Suppressor macrophage treated with lipopolysaccharide for 1 hour (primary cell): ENCODE data around the gene FOXP4.
"Not testable (repeated sequence)": the region's sequence is repeated elsewhere in the genome, so short reads cannot be mapped to it uniquely, and the experiment has no call there.

Source experiments
- DNase-seq, 3 donors: peaks; one replicate each; pipeline ENCODE4 v3.0.0-alpha.2; 2020 to 2022

The FOXP4 gene

DNA sequence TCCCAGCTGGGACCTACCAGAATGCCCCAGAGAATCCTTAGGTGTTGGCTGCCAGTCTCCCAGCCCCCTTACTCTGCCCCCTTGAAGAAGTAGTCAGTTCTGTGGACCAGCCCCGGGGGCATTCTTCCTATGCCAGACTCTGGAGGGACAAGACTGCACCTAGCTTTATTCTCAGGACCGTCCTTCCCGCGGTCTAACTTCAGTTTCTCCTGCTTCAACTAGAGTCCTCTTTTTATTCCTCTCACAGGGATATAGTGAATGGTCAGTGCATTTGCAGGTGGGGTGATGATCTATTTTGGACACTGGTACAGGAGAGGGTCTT lies 56.2 kb downstream of the FOXP4 start:
- no peak for DNase-seq

DNA sequence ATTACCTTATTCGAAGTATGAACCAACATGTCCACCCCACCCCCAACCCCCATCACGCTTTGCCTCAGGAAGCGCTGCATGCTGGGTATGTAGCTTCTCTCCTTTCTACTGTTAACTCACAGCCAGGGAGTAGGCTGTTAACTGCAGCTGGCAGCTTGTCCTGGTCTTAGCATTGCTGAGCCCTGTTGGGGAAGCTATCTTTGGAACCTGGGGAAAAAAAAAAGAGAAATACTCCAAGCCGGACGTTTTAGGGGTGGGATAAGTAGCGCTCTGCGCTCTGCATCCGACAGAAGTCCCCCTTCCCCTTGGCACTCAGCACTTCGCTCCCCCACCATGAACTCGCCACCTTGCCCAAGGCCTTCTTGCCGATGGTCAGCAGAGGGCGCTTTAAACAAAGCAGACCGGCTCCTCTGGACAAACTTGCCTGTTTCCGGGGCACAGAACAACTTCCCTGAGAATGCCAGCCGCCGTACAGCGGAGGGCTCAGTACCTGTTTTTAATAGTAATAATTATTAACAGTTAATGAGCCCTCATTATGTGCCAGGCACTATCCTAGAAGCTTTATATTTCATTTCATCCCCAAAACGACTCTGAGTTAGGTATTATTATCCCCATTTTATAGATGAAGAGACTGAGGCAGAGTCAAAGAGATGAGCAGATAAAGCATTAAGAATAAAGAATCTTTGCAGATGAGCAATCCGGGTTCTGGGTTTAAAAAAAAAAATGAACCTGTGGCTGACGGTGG lies 56.9 kb downstream of the FOXP4 start:
- DNase-seq = peak; percentile 85 to 92 (median 90)

DNA sequence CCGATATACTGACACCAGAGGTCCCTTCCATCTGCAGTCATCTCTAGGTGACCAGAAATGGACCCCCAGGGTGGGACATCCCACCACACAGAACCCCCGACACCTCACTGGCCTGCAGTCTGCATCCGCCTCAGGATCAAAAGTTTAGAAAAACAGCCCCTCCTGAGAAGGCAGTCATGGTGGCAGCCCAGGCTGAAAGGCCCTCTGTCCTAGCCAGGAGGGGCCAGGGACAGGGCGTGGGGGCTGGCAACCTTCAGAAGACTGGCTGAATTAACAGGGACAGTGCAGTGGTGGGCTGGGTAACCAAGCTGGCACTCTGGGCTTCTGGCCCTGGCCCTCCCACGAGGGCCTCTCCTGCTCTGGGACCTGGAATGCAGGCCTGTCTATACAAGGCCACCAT lies 57.8 kb downstream of the FOXP4 start:
- no peak for DNase-seq

DNA sequence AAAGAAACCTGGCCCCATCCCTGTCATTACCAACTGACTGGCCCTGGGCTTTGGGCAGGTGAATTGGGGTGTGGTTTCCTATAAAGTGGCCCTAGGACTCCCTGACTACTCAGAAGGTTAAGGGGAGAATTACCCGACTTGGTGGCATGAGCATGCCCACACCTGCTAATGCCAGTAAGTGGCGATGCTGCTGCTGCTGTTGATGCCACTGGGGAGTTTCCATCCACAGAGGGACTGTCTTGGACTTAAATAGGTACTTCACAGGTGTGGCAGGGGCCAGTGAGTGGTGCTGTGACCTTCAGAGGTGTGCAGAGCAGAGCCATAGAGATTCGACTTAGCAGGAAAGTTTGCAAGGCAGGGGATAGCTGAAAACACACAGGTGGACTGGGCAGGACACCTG lies 59.5 kb downstream of the FOXP4 start:
- no peak for DNase-seq

DNA sequence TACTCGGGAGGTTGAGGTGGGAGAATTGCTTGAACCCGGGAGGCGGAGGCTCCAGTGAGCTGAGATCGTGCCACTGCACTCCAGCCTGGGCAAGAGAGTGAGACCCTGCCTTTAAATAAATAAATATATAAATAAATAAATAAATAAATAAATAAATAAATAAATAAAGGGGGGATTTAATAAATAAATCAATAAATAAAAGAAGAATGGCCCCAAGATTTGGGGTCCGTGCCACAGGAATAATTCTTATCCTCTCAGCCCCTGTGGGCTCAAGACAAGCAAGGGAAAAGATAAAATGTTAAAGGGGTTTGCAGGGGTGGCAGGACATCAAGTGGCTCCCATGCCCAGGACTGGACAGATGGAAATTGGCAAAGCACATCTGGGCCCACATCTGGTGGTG lies 60.9 kb downstream of the FOXP4 start:
- no peak for DNase-seq

DNA sequence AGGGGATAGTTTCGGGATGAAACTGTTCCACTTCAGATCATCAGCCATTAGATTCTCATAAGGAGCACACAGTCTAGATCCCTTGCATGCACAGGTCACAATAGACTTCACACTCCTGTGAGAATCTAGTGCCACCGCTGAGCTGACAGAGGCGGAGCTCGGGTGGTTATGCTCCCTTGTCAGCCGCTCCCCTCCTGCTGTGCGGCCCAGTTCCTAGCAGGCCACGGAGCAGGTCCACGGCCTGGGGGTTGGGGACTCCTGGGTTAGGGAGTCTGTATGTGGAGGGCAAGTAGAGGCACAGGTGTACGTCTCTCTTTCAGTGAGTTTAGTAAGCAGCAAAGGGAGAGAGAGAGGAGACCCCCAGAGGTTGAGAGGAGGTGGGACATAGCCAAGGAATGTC lies 61.6 kb downstream of the FOXP4 start:
- DNase-seq = no peak

DNA sequence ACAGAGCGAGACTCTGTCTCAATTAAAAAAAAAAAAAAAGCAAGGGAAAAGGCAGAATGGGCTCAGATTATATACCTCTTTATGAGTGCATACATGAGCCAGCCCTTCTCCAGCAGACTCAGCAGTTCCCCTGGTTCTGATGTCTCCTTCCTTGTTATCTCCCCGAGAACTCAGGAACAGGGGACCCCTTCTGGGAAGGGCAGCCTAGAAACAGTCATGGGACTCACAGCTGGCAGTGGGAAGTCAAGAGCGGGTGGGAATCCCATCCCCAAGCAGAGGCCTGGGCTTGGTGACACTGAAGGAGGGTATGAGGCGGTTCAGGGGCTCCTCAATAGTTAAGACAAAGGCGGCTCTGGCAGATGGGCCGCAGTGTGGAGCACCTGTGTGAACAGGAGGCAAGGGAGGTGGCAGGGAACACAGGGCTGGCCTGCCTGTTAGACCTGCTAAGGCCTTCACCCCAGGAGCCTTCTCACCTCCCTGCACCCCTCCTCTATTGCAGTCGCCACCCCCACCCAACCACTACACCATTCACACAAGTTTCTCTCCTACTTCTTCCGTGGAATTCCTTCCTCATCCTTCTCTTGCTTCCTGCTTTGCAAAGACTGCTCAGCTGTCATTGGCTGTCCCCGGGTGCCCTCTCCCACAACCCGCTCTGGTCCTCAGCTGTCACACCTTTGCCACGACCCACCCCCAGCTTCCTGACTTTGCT lies 62.4 kb downstream of the FOXP4 start:
- no peak for DNase-seq

DNA sequence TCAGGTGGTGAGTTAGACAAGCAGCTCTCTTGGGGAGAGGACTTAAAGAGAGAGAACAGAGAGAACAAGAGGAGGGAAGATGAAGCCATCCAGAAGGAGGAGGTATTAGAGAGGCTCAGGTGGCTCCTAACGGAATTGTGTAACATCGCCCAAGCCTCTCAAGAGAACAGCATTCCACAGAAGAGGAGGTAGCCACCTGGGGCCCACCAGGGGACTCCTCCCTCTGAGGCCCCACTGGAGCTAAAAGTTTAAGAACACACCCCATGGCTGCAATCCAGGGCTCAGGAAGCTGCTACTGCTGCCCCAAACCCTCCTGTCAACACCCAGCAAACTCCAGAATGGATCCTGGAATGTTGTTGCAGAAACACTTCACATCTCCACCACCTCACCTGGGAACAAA lies 68.5 kb downstream of the FOXP4 start:
- DNase-seq = no peak

DNA sequence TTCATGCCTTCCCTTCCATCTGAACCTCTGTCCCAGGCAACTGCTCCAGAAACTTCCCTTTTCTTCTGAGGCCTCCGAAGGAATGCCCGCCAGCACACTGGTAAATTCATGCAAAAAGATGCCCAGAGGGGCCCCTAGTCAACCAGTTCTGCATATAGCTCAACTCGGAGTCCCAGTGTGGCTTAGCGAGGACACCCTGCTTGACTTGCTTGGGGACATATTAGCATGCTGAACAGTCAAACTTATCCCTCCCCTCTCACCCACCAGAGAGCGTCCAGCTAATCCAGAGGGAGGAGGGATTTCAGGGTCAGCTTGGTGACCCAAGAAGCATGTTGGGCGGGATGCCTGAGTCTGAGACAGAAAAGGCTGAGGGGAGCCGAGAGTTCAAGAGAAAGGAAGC lies 69.1 kb downstream of the FOXP4 start:
- no peak for DNase-seq

DNA sequence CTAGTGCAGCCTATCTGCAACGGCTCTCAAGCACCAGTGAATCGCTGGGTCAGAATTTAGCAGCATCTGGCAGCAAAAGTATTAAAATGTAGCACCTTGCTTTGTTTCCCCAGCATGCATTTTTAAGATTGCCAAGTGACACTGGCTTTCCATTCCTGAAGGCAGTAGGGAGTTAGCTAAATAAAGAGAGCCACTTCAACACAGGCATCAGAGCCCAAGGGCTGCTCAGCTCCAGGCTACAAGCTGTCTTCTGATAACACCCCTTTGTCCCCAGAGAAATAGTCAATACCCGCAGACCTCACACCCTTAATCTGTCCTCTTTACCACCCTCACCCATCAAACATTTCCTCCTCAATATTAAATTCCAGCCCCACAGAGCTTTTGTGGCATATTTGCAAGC lies 72.4 kb downstream of the FOXP4 start:
- no peak for DNase-seq

DNA sequence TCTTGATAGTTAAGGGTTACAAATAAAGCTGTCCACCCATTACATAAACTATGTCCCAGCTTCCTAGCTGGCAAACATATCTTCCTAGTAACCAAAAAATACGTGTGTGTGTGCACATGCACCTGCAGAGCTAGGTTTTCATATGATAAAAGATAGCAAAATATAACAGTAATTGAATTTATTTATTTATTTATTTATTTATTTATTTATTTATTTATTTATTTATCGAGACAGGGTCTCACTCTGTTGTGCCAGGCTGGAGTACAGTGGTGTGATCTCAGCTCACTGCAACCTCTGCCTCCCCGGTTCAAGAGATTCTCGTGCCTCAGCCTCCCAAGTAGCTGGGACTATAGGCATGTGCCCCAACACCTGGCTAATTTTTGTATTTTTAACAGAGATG lies 73.0 kb downstream of the FOXP4 start:
- DNase-seq = not testable (repeated sequence)

DNA sequence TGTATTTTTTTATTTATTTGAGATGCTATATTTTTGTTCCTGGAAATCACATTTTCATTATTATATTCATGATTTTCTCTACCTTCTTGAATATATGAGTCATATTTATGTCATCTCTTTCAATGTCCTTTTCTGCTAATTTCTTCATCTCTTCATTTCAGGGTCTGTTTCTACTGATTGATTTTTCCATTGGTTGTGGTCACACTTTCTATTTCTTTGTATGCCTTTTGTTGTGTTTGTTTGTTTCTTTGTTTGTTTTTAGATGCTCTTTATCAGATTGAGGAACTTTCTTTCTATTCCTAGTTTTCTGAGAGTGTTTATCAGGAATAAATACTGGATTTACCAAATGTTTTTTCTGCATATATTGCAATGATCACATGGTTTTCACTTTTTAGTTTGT lies 75.2 kb downstream of the FOXP4 start:
- no peak for DNase-seq

DNA sequence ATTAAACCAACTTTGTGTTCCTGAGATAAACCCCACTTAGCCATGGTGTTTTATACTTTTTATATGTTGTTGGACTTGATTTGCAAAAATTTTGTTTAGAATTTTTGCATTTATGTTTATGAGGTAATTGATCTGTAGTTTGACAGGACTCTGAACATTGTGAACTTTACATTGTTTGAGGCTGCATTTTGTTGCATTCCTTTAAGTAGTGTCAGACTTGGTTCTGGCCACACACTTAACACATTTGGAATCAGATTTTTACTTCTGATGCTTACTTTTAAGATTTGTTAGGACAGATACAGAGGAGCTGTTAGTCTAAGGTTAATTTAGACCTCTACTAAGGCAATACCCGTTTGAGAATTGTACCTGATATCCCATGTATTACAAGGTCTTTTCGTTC lies 75.6 kb downstream of the FOXP4 start:
- no peak for DNase-seq

DNA sequence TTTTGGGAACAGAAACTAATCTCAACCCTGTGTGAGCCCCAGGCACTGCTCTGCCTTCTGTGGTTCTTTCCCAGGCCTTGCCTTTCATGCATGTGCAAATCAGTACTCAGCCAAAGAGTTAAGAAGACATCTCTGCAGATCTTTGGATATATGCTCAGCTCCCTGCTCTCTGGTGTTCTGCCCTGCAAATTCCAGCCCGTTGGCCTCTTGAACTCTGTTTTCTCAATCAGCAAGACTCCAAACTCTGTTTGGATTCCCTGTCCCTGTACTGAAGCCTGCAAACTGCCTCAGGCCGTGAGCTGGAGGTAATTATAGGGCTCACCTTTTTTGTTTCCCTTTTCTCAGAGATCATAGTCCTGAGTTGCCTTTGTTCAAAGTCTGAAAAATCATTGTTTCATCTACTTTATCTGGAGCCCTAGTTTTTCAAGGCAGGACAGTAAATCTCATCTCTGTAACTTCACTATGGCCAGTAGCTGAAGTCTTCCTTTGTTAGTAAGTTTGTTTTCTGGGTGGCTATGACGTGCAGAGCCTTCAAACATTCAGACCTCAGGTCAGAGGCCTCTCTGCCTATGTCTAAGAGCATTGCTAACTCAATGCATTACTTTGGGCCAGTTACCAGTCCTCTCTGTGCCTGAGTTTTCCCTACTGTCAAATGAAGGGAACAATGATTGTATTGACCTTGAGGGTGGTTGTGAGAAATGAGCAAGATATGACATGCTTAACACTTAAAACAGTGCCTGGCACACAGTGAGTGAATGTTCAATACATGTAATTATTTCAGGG lies 76.2 kb downstream of the FOXP4 start:
- DNase-seq = no peak

DNA sequence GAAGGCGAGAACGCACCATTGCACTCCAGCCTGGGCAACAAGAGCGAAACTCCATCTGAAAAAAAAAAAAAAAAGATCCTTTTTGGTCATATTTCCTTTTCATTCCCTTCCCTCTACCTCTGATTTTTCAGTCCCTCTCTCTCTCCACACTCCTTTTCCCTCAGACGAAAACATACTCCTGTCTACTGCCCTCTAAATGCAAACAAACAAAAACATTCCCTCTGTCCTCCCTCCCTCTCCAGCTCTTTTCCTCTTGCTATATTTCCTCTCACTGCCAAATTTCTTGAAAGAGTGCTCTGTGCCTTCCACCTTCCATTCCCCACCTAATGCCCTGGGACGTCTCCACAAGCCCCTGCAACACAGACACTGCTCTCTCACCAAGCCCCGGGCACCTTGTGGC lies 77.1 kb downstream of the FOXP4 start:
- DNase-seq = no peak

DNA sequence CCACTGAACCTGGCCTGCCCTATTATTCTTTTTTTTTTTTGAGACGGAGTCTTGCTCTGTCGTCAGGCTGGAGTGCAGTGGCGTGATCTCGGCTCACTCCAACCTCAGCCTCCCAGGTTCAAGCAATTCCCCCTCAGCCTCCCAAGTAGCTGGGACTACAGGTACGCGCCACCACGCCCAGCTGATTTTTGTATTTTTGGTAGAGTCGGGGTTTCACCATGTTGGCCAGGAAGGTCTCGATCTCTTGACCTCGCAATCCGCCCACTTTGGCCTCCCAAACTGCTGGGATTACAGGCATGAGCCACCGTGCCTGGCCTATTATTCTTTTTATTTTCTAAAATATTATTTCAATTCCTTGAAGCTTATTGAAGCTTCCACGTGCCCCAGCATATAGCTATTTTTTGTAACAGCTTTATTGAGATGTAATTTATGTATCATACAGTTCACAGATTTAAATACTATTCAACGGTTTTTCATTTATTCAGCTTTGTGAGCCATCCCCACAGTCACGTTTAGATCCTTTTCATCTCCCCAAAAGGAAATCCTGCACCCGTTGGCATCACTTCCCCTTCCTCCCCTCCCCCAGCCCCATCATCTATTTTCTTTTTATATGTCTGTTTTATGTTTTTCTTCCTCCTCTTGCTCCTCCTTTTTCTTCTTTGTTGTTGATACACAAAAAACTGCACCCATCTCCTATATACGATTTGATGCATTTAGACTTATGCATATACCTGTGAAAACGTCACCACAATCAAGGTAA lies 78.6 kb downstream of the FOXP4 start:
- no peak for DNase-seq

DNA sequence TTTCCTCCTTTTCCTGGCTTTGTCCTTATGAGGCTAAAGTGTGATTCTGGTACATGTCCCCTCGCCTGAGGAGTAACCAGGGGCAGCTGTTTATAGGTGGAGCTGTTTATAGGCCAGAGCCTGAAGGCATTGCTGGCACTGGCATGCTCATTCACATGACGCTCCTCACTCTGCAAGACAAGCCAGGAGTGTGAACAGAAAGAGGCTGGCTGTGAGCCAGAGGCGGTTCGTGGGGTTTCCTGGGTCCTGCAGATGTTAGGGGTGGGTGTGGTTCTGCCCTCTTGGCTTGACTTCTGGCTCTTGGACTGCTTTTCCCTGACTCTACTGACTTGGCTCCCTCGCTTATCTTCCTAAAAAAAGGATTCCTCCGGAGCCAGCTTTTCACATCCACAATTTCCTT lies 79.3 kb downstream of the FOXP4 start:
- DNase-seq = no peak

DNA sequence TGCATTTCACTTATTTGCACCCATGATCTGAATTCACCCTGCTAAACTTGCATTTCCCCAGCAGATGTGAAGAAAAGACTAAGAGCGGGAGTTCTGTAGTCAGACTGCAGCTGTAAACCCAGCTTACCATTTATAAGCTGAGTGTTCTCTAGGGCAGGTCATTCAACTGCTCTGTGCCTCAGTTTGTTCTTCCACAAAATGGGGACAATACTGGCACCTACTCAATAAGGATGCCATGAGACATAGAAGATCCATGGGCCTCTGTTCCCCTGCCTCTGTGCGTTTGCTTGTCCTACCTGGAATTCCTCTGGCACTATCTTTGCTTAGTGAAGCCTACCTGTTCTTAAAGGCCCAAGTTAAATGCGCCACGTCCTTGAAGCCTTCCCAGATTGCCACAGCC lies 79.8 kb downstream of the FOXP4 start:
- DNase-seq = no peak

DNA sequence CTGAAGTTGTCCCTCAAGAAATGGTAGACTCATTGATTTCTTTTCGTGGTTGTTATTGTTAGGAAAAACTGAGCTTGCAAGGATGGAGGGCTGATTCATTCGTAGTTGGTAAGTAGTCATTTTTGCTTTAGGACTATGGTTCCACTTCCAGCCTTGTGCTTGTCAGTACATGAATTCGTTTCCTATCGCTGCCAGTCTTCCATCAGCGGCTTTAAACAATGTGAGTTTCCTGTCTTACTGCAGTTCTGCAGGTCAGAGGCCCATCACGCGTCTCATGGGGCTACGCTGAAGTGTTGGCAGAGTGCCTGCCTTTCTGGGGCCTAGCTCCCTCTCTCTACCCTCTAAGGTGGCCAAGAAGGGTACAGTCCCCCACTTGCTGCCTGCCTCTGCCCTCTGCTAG lies 80.7 kb downstream of the FOXP4 start:
- no peak for DNase-seq

DNA sequence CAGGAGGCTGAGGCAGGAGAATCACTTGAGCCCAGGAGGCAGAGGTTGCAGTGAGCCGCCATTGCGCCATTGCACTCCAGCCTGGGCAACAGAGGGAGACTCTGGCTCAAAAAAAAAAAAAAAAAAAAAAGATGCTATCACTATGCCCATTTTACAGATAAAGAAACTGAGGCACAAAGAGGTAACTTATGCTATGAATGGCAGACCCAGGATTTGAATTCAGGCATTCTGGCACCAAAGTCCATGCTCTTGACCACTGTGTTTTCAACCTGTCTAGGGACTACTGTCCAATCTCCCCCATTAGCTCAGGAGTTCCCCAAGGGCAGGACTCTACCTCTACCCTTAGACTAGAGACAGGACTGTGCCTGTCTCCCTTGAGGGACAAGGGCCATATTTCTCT lies 82.9 kb downstream of the FOXP4 start:
- no peak for DNase-seq

DNA sequence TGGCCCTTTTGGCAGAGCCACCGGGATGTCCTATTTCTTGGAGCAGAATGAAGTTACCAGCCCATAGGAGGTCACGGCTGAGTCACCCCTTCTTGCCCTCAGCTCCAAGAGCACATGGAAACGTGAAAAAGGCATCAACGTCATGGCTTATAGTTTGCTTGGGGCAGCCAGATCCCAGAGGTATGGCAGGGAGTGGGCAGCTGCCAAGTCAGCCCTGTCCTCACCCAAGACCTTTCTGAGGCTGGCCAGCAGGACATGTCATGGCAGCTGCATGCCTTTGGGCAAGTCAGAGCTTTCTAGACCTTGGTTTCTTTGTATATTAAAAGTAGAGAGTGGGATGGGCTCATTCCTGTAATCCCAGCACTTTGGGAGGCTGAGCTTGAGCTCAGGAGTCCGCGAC lies 83.9 kb downstream of the FOXP4 start:
- DNase-seq = no peak

DNA sequence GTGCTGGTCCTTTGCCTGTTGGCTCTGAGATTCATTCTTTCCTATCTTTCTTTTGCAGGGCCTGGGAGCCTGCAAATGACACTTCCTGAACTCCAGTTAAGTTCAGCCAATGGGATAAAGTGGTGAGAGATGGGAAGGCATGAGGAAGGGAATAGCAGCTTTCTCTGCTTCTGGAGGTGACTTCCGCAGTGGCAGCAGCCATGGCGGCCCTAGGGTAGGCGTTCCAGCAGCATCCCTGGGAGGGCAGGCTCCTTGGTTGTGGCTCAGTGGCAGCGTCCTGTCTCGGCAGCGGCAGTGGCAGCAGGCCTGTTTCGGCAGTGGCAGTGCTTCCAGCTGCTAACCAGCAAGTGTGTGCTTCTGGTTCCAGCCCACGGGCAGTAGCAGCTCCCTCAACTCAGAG lies 84.8 kb downstream of the FOXP4 start:
- DNase-seq = no peak

DNA sequence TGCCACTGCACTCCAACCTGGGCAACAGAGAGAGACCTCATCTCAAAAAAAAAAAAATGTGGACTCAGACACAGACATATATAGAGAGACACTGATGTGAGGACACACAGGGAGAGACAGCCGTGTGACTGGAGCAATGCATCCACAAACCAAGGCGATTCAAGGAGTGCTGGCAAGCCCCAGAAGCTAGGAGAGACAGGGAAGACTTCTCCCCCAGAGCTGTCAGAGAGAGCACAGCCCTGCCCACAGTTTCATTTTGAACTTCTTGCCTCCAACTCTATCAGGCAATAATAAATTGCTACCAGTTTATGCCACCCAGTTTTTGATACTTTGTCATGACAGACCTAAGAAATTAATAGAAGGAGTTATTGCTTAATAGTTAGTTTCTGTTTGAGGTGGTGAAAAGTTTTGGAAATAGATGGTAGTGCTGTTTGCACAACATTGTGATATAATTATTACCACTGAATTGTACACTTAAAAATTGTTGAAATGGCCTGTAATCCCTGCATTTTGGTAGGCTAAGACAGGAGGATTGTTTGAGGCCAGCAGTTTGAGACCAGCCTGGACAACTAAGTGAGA lies 87.0 kb downstream of the FOXP4 start:
- DNase-seq = no peak
